ENCODE results near the gene CREB5. TPM values are rescaled to one million over a fixed set of nuclear protein-coding genes. Genes with fewer than 3 reads are reported as not detected.

CREB5 gene
- total RNA-seq, 1 experiment from 2014 or later, result 2.1 TPM

DNA sequence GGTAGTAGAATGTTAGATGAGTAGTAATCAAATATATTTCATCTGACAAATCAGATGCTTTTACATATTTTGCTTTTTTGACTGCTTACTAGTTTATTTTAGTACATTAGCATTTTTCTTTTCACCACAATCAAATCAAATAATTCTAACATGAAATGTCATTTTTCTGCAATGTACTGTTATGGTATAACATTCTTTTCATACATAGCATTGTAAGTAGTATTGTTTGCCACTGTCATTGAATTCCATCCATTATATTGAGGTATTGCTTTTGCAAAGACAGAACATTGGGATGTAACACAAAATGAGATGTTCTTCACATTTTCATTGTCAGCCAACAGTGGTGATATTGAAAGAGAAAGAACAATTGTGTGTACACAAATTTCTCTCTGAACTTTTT lies 438.4 kb downstream of the CREB5 start:
- H3K9me2 ChIP-seq (ENCODE audit: insufficient read depth), result no peaks in the 10 kb centered on the region
- no peaks in the 10 kb centered on the region for H3K27me3 ChIP-seq (ENCODE audit: insufficient read depth, low read depth)
- ChIA-PET POLR2A (ENCODE audit: unreplicated experiment) (no interaction called here), CTCF (no interaction called here)
- no peak overlapping the region for H3K27ac ChIP-seq
- H3K4me3 ChIP-seq, result no peak overlapping the region
- H3K4me2 ChIP-seq, result no peak overlapping the region
- no peak for DNase-seq
- intact Hi-C loops (cut with micrococcal nuclease; ENCODE audit: unreplicated experiment), result loop anchor here (10.0 kb wide), 1 partner anchor 1656 kb away; no protein-coding TSS in a partner anchor
- peaks cover 6% of the 10 kb centered on the region for H3K4me1 ChIP-seq (replicated peaks; ENCODE audit: insufficient read depth)
- no peak overlapping the region for H2AFZ ChIP-seq
- H3K79me2 ChIP-seq (ENCODE audit: low read depth), result no peaks in the 10 kb centered on the region
- TF ChIP-seq, protein P1, sequence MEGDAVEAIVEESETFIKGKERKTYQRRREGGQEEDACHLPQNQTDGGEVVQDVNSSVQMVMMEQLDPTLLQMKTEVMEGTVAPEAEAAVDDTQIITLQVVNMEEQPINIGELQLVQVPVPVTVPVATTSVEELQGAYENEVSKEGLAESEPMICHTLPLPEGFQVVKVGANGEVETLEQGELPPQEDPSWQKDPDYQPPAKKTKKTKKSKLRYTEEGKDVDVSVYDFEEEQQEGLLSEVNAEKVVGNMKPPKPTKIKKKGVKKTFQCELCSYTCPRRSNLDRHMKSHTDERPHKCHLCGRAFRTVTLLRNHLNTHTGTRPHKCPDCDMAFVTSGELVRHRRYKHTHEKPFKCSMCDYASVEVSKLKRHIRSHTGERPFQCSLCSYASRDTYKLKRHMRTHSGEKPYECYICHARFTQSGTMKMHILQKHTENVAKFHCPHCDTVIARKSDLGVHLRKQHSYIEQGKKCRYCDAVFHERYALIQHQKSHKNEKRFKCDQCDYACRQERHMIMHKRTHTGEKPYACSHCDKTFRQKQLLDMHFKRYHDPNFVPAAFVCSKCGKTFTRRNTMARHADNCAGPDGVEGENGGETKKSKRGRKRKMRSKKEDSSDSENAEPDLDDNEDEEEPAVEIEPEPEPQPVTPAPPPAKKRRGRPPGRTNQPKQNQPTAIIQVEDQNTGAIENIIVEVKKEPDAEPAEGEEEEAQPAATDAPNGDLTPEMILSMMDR (conservative IDR thresholded peaks at IDR 0.05), result no peak
- no peak for TF ChIP-seq EZH2 (IDR thresholded peaks at IDR 0.05; ENCODE audit: low read depth)
- peaks cover 6% of the 10 kb centered on the region; the same call in 1 of the 2 replicates for H3F3A ChIP-seq (ENCODE audit: insufficient read depth, low read depth)
- BruUV-seq (replicated peaks), result no TSS peak
- H3K36me3 ChIP-seq (ENCODE audit: low read depth), result no peaks in the 10 kb centered on the region
- no peaks in the 10 kb centered on the region for H3K9me3 ChIP-seq (ENCODE audit: insufficient read depth, low read depth)
- H4K20me1 ChIP-seq (ENCODE audit: insufficient read depth), result no peaks in the 10 kb centered on the region

- Histone ChIP-seq H3K79me2 (ENCODE audit: low read depth) (no peaks in the 10 kb centered on the region), H3K9me3 (ENCODE audit: insufficient read depth, low read depth) (peaks cover 8% of the 10 kb centered on the region), H2AFZ (no peak overlapping the region), H3K4me2 (no peak overlapping the region), H3K4me1 (replicated peaks; ENCODE audit: insufficient read depth) (peaks cover 16% of the 10 kb centered on the region), H3K36me3 (ENCODE audit: low read depth) (no peaks in the 10 kb centered on the region), H3K4me3 (no peak overlapping the region), H3K9me2 (ENCODE audit: insufficient read depth) (no peaks in the 10 kb centered on the region), H3K27ac (no peak overlapping the region), H3F3A (ENCODE audit: insufficient read depth, low read depth) (peaks cover 14% of the 10 kb centered on the region), H4K20me1 (ENCODE audit: insufficient read depth) (no peaks in the 10 kb centered on the region), H3K27me3 (ENCODE audit: insufficient read depth, low read depth) (no peaks in the 10 kb centered on the region)
- no peak for DNase-seq
- ChIA-PET POLR2A (ENCODE audit: unreplicated experiment) (no interaction called here), CTCF (no interaction called here)
- intact Hi-C loops (cut with micrococcal nuclease; ENCODE audit: unreplicated experiment), result loop anchor here (10.0 kb wide), 1 partner anchor 1658 kb away; no protein-coding TSS in a partner anchor
- no TSS peak for BruUV-seq (replicated peaks)
- TF ChIP-seq EZH2 (IDR thresholded peaks at IDR 0.05; ENCODE audit: low read depth), result no peak
- TF ChIP-seq, protein P1 (conservative IDR thresholded peaks at IDR 0.05), result no peak
Observed at GRCh38 chr7:28853150-28853549, 440.8 kb downstream of the CREB5 start.

- ChIA-PET CTCF (no interaction called here), POLR2A (ENCODE audit: unreplicated experiment) (no interaction called here)
- DNase-seq, result peak; percentile 48 to 79
Observed at GRCh38 chr7:28853834-28854749, 441.8 kb downstream of the CREB5 start.

More at GRCh38 chr7:28853834-28854749, 441.8 kb downstream of the CREB5 start:
- peaks cover 16% of the 10 kb centered on the region for H3K4me1 ChIP-seq (replicated peaks; ENCODE audit: insufficient read depth)
- H3K27me3 ChIP-seq (ENCODE audit: insufficient read depth, low read depth), result no peaks in the 10 kb centered on the region
- intact Hi-C loops (cut with micrococcal nuclease; ENCODE audit: unreplicated experiment), result loop anchor here (1.0 to 10.0 kb wide), 4 partner anchors 228 to 1659 kb away; no protein-coding TSS in a partner anchor
- BruUV-seq (replicated peaks), result no TSS peak
- H3K4me2 ChIP-seq, result peak overlapping the region; percentile 73
- no peaks in the 10 kb centered on the region for H4K20me1 ChIP-seq (ENCODE audit: insufficient read depth)
- TF ChIP-seq, protein P1 (conservative IDR thresholded peaks at IDR 0.05), result peak; percentile 87
- TF ChIP-seq EZH2 (IDR thresholded peaks at IDR 0.05; ENCODE audit: low read depth), result no peak
- peaks cover 8% of the 10 kb centered on the region for H3K9me3 ChIP-seq (ENCODE audit: insufficient read depth, low read depth)
- peaks cover 14% of the 10 kb centered on the region for H3F3A ChIP-seq (ENCODE audit: insufficient read depth, low read depth)
- no peaks in the 10 kb centered on the region for H3K36me3 ChIP-seq (ENCODE audit: low read depth)
- H2AFZ ChIP-seq, result peak overlapping the region; percentile 81
- H3K27ac ChIP-seq, result no peak overlapping the region
- H3K79me2 ChIP-seq (ENCODE audit: low read depth), result no peaks in the 10 kb centered on the region
- H3K4me3 ChIP-seq, result peak overlapping the region; percentile 53
- no peaks in the 10 kb centered on the region for H3K9me2 ChIP-seq (ENCODE audit: insufficient read depth)
